Activated CD8-positive, alpha-beta memory T cell treated with anti-CD3 and anti-CD28 coated beads, Interleukin-2, amount 50 U/mL, for 24 hours (primary cell): ENCODE results near the gene TMEM26.
"Not testable (repeated sequence)": the region's sequence is repeated elsewhere in the genome, so short reads cannot be mapped to it uniquely, and the experiment has no call there.

Experiments
- DNase-seq: peaks from one replicate; pipeline ENCODE4 v3.0.0-alpha.2; 2020; ENCODE audit errors: extremely low read depth

TMEM26 gene

GRCh38 chr10:61400524-61400923, 52.7 kb downstream of the TMEM26 start:
- no peak for DNase-seq

- DNase-seq, result no peak
Observed at GRCh38 chr10:61399406-61399805, 53.8 kb downstream of the TMEM26 start.

- no peak for DNase-seq
Observed at GRCh38 chr10:61398366-61399129, 54.6 kb downstream of the TMEM26 start.

- no peak for DNase-seq
Observed at GRCh38 chr10:61397175-61397986, 55.8 kb downstream of the TMEM26 start.

- DNase-seq, result no peak
Observed at GRCh38 chr10:61391281-61391680, 61.9 kb downstream of the TMEM26 start.

- no peak for DNase-seq
Observed at GRCh38 chr10:61390851-61391250, 62.3 kb downstream of the TMEM26 start.

- DNase-seq, result no peak
Observed at GRCh38 chr10:61389887-61390286, 63.3 kb downstream of the TMEM26 start.

GRCh38 chr10:61388986-61389385, 64.2 kb downstream of the TMEM26 start:
- not testable (repeated sequence) for DNase-seq

GRCh38 chr10:61385231-61386001, 67.8 kb downstream of the TMEM26 start:
- DNase-seq, result no peak

- DNase-seq, result not testable (repeated sequence)
Observed at GRCh38 chr10:61381153-61381552, 72.0 kb downstream of the TMEM26 start.

- no peak for DNase-seq
Observed at GRCh38 chr10:61378865-61379264, 74.3 kb downstream of the TMEM26 start.

- no peak for DNase-seq
Observed at GRCh38 chr10:61376908-61377368, 76.2 kb downstream of the TMEM26 start.

GRCh38 chr10:61376377-61376776, 76.8 kb downstream of the TMEM26 start:
- no peak for DNase-seq

GRCh38 chr10:61366365-61366764, 86.8 kb downstream of the TMEM26 start:
- no peak for DNase-seq

- DNase-seq, result no peak
Observed at GRCh38 chr10:61364619-61365018, 88.6 kb downstream of the TMEM26 start.

GRCh38 chr10:61363006-61363405, 90.2 kb downstream of the TMEM26 start:
- no peak for DNase-seq

- DNase-seq, result no peak
Observed at GRCh38 chr10:61359452-61359851, 93.7 kb downstream of the TMEM26 start.

GRCh38 chr10:61357687-61358086, 95.5 kb downstream of the TMEM26 start:
- DNase-seq, result no peak
